ENCODE results near the gene DEFB108B.
"Not testable (repeated sequence)": the region's sequence is repeated elsewhere in the genome, so short reads cannot be mapped to it uniquely, and the experiment has no call there.

DNA sequence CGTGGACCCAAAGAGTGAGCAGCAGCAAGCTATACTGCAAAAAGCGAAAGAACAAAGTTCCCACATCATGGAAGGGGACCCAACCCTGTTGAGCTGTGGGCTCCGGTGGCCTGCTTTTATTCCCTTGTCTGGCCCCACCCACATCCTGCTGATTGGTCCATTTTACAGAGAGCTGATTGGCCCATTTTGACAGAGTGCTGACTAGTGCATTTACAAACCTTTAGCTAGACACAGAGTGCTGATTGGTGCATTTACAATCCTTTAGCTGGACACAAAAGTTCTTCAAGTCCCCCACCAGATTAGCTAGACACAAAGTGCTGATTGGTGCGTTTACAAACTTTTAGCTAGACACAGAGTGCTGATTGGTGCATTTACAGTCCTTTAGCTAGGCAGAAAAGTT, 10.4 kb downstream of the DEFB108B start:
- not testable (repeated sequence) for TF ChIP-seq EZH2 (IDR thresholded peaks at IDR 0.05; ENCODE audit: borderline replicate concordance, low read length)
- TF ChIP-seq, protein P1, sequence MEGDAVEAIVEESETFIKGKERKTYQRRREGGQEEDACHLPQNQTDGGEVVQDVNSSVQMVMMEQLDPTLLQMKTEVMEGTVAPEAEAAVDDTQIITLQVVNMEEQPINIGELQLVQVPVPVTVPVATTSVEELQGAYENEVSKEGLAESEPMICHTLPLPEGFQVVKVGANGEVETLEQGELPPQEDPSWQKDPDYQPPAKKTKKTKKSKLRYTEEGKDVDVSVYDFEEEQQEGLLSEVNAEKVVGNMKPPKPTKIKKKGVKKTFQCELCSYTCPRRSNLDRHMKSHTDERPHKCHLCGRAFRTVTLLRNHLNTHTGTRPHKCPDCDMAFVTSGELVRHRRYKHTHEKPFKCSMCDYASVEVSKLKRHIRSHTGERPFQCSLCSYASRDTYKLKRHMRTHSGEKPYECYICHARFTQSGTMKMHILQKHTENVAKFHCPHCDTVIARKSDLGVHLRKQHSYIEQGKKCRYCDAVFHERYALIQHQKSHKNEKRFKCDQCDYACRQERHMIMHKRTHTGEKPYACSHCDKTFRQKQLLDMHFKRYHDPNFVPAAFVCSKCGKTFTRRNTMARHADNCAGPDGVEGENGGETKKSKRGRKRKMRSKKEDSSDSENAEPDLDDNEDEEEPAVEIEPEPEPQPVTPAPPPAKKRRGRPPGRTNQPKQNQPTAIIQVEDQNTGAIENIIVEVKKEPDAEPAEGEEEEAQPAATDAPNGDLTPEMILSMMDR (conservative IDR thresholded peaks at IDR 0.05 in 1 of 2, IDR thresholded peaks at IDR 0.05 in 1 of 2; ENCODE audit: extremely low read depth in 1 of 2, insufficient read depth in 1 of 2, low read depth in 1 of 2, low read length in 2 of 2): not testable (repeated sequence)

Measured in mammary epithelial cell (primary cell).